GM21526 (cell line): ENCODE data around the gene TDP1.
"Not testable (repeated sequence)": the region's sequence is repeated elsewhere in the genome, so short reads cannot be mapped to it uniquely, and the experiment has no call there.

Experiments
- ATAC-seq: cut with Tn5 transposase; IDR thresholded peaks from one replicate; pipeline ENCODE4 v1.9.1; 2021; ENCODE audit warnings: moderate library complexity; ENCODE audit not compliant: unreplicated experiment, low FRiP score

Gene TDP1

GRCh38 chr14:89986462-89987160 is 30.9 kb downstream of the TDP1 start:
- ATAC-seq: no peak

DNA sequence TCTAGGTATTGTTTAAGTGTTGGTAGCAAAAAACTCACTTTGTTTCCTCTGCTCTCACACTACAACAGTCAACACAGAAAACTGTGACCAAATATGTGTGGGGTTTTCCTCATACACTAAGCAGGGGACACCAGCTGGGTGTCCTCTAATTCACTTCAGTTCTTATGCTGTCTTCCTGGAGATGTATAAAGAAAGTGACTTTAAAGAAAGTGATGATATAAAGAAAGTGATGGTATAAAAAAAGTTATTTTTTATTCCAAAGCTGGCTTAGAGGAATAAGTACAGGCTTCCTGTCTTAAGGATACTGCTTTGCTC is 31.4 kb downstream of the TDP1 start:
- no peak for ATAC-seq

GRCh38 chr14:89988787-89989186 is 33.1 kb downstream of the TDP1 start:
- ATAC-seq: no peak

- no peak for ATAC-seq
These were observed 34.5 kb downstream of the TDP1 start for GRCh38 chr14:89990218-89990617.

GRCh38 chr14:89990623-89991275 is 35.0 kb downstream of the TDP1 start:
- no peak for ATAC-seq

DNA sequence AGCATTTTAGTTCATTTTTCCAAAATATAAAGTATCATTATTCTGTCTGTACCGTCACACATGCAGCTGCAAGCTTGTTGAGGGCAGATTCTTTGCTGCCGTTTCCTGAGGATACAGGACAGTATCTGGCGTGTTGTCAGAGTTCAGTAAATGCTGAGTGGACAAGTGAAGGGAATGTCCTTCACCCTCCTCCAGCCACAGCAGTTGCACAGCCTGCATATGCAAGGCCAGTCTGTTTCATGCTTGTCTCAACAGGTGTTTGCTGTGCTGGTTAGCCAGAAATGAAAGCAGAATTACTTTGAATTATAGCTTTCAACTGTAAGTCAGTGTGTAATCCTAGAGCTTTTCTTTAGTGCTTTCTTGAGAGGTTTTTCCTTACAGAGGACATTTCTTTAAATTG is 36.5 kb downstream of the TDP1 start:
- ATAC-seq: no peak

- ATAC-seq: no peak
These were observed 41.2 kb downstream of the TDP1 start for GRCh38 chr14:89996963-89997362.

DNA sequence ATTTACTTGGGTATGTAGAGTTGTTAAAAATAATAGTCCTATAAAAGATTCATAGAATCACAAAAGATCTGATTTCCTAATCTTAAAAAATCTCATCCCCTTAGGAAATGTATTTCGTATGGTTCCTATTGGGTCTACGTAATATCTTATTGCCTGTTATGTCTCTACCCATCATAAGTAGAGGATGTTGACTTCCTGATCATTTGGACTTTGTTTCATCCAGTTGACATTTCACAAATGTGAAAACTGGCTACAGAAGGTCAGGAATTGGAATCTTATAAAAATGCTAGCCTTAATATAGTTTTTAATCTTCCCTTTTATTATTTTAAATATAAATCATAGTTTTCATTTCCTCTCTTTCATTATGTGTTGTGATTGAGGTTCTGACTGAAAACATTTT is 45.2 kb downstream of the TDP1 start:
- ATAC-seq: no peak

GRCh38 chr14:90003526-90004307 is 48.0 kb downstream of the TDP1 start:
- ATAC-seq: no peak

- ATAC-seq: no peak
These were observed 49.7 kb downstream of the TDP1 start for GRCh38 chr14:90005441-90005840.

DNA sequence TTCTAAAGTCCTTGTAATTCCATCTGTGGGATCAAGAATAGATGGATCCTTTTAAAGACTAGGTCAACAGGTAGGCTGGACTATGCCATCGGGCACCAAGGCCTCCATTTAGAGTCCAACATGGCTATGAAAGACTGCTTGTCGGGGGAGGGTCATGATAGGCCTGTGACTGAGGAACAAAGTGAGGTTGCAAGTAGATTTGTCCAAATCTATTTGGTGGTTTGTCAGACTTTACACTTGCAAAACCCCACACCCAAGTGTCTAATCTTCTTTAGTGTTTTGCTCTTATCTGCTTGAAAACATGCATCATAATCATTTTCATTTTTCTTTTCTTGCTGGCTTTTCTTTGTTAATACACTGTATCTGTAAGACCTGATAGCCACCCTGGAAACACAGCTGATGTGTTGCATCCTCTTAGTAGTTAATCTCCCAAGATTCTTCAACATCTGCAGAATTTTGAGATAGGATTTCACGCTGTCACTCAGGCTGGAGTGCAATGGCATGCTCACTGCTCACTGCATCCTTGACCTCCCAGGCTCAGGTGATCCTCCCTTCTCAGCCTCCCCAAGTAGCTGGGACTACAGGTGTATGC is 50.3 kb downstream of the TDP1 start:
- no peak for ATAC-seq

- ATAC-seq: no peak
These were observed 61.6 kb downstream of the TDP1 start for GRCh38 chr14:90017371-90017770.

DNA sequence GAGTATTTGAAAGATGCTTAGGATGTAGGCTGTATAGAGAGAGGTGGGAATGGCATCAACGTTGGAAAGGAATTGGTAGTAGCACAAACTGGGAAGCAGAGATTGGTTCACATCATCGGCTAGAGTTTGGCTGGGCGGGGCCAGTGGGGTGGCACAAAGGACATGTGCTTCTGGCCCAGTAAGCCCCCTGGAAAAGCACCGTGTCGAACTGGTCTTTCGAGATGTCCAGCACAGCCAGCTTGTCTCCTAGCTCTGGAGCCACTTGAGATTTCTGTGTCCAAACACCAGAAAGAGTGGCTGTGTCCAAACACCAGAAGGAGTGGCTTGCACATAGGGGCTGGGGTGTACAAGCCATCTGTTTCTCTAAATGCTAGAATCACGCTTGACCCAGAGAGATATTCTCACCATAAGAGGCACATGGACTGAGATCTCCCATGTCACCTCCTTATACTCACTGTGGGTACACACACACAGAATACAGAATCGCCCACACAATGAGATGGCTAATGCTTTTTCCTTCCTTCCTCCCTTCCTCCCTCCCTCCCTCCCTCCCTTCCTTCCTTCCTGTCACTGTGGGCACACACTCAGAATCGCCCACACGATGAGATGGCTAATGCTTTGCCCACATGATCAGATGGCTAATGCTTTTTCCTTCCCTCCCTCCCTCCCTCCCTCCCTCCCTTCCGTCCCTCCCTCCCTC is 64.2 kb downstream of the TDP1 start:
- ATAC-seq: no peak

DNA sequence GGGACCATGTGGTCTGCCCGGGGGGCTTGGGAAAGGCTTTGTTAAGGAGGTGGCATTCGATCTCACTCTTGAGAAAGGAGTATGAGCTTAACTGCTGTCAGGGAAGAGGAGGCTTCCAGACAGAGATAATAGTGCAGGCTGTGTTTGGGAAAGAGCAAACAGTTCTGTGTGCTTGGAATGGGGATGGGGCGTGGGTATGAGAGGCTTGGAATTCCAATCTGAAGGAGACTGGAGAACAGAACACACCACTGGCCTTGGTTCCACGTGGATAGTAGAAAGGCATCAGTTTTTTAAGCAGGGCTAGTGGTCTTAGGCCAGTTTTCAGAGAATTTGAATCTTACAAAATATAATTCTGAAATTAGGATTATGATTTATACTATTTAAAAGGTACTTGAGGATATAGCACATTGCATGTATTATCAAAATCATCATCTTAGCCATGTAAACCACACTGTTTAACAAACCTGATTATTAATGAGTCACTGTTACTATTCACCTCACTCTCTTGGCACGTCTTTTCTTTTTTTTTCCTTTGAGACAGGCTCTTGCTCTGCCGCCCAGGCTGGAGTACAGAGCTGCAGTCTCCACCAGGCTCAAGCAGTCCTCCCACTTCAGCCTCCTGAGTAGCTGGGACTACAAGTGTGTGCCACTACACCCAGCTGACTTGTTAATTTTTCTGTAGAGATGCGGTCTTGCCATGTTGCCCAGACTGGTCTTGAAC is 67.6 kb downstream of the TDP1 start:
- no peak for ATAC-seq

DNA sequence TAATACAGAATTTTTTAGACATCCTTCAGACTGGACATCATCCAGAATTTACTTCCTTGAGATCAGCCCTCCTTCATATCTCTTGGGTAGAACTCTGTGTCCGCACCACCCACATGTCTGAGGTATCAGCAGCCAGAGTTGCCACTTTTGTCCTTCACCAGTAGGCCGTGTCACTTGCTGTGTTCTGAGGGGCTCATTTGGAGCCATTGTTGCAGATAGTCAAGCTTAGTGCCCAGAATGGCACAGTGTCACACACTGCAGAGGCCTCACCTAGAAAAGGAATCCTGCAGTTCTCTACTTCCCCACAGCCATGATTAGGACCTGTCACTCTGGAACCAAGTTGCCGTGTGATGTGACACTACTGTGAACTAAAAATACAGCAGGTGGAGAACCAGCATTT is 69.2 kb downstream of the TDP1 start:
- ATAC-seq: no peak

DNA sequence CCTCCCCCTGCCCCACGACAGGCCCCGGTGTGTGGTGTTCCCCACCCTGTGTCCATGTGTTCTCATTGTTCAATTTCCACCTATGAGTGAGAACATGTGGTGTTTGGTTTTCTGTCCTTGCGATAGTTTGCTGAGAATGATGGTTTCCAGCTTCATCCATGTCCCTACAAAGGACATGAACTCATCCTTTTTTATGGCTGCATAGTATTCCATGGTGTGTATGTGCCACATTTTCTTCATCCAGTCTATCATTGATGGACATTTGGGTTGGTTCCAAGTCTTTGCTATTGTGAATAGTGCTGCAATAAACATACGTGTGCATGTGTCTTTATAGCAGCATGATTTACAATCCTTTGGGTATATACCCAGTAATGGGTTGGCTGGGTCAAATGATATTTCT is 70.9 kb downstream of the TDP1 start:
- not testable (repeated sequence) for ATAC-seq

DNA sequence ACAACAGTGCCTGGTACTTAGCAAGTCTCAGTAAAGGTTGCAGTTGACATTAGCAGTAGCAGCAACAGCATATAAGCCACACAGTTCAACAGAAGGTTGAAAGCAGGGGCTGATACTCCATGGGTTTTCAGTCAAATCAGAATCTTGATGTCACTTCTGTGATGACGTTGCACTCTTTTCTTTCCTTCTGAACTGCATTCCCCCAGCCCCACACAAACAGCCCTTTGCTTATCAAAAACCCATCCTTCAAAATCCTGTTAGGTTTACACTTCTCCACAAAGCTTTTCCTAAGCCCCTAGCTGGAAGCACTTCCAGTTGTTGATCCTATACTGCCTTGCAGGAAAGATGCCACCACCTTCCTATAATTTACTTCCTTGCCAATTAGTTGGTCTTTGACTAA is 72.1 kb downstream of the TDP1 start:
- ATAC-seq: no peak

GRCh38 chr14:90034156-90034555 is 78.4 kb downstream of the TDP1 start:
- ATAC-seq: no peak

GRCh38 chr14:90034835-90035525 is 79.3 kb downstream of the TDP1 start:
- ATAC-seq: no peak
